AG20443 (cell line): ENCODE measurements around the gene ZNF470.
A peak's percentile ranks its signal among the peaks of the same experiment; 100 is the strongest.

Experiments used
- DNase-seq: peaks from one replicate; pipeline ENCODE4 v3.0.0; 2012; ENCODE audit warnings: low spot score, mixed read lengths

The ZNF470 gene

GRCh38 chr19:56567274-56568120, at the start of gene ZNF470:
ZNF470 (plus strand) TSS chr19:56567468; CDS start chr19:56570312, 2,844 bp downstream.
- DNase-seq, result peak; percentile 98

GRCh38 chr19:56525214-56525860, 41.9 kb upstream of the ZNF470 start:
- no peak for DNase-seq

- no peak for DNase-seq
Observed at GRCh38 chr19:56537442-56537841, 29.8 kb upstream of the ZNF470 start.

GRCh38 chr19:56538254-56538760, 29.0 kb upstream of the ZNF470 start:
- peak; percentile 99 for DNase-seq

GRCh38 chr19:56538761-56539263, 28.5 kb upstream of the ZNF470 start, which contains the start of gene ZFP28:
ZFP28 (plus strand) TSS chr19:56538948; CDS start chr19:56539019, 71 bp downstream.
- DNase-seq, result peak; percentile 95

GRCh38 chr19:56543776-56544175, 23.5 kb upstream of the ZNF470 start:
- DNase-seq, result no peak

- no peak for DNase-seq
Observed at GRCh38 chr19:56547535-56547934, 19.7 kb upstream of the ZNF470 start.

- DNase-seq, result no peak
Observed at GRCh38 chr19:56554272-56554869, 12.9 kb upstream of the ZNF470 start.

- no peak for DNase-seq
Observed at GRCh38 chr19:56562766-56563165, 4.5 kb upstream of the ZNF470 start.

GRCh38 chr19:56566904-56567273, 379 bp upstream of the ZNF470 start:
- peak; percentile 68 for DNase-seq

GRCh38 chr19:56572589-56572988, 5.3 kb downstream of the ZNF470 start:
- DNase-seq, result no peak

GRCh38 chr19:56573914-56574313, 6.6 kb downstream of the ZNF470 start:
- DNase-seq, result no peak

GRCh38 chr19:56577719-56578602, 10.7 kb downstream of the ZNF470 start:
- no peak for DNase-seq

GRCh38 chr19:56594446-56594782, 27.1 kb downstream of the ZNF470 start:
- no peak for DNase-seq

GRCh38 chr19:56594783-56595547, 27.7 kb downstream of the ZNF470 start, which contains the start of gene ZNF71:
ZNF71 (plus strand) TSS chr19:56595302; CDS start chr19:56601559, 6,257 bp downstream.
- peak; percentile 100 for DNase-seq

GRCh38 chr19:56595548-56595899, 28.3 kb downstream of the ZNF470 start:
- DNase-seq, result no peak

GRCh38 chr19:56596676-56597075, 29.4 kb downstream of the ZNF470 start:
- no peak for DNase-seq

- no peak for DNase-seq
Observed at GRCh38 chr19:56597696-56598095, 30.4 kb downstream of the ZNF470 start.

GRCh38 chr19:56601375-56601774, 34.1 kb downstream of the ZNF470 start:
- no peak for DNase-seq

GRCh38 chr19:56603829-56604228, 36.6 kb downstream of the ZNF470 start:
- no peak for DNase-seq
